ENCODE data around the gene RAP1GAP. TPM values are rescaled to one million over a fixed set of nuclear protein-coding genes. Genes with fewer than 3 reads are reported as not detected.

The RAP1GAP gene
- total RNA-seq, 6 experiments from 2014 or later, result 0.07 to 0.19 TPM; not detected in 4

DNA sequence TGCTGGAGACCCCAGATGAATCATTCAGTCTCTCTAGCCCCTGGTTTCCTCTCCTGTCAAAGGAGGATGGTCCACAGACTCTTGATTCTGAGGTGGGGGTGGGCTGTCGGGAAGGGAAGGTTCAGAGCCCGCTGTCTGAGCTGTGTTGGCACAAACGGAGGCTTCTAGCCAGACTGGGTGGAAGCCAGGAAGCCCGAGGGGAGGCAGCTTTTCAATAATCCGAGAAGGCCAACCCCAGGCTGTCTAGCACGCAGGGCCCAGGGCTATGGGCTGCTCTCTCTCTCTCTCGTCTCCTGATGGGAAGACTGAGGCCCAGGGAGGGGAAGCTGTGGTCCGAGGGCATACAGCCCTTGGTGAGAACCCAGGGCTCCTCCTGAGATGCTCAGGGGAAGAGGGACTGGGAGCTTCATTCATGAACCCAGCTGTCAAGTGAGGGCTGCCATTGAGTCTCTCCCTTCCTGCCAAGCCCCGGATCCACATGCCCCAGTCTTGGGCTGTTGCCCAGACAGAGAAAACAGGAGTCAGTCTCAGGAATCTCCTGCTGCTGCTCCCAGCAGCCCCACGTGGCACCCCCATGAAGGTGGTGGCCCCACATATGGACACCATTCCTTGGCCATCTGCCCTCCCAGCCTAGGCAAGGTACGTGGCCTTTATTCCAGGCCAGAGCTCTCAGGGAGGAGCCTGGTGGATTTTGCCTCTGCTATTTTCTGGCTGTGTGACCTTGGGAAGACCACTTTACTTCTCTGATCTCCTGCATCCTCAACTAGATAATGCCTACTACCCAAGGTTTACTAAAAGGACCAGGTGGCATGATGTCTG is 44.4 kb downstream of the RAP1GAP start:
- no peak for DNase-seq
- Mint-ChIP-seq H3K4me3 (no peak overlapping the region), H3K9me3 (no peaks in the 10 kb centered on the region), H3K27ac (no peak overlapping the region), H3K27me3 (ENCODE audit: insufficient read depth) (peaks cover 13% of the 10 kb centered on the region), H3K4me1 (ENCODE audit: low read depth) (no peaks in the 10 kb centered on the region), H3K36me3 (ENCODE audit: low read depth) (no peaks in the 10 kb centered on the region)
- TF ChIP-seq, protein P1, sequence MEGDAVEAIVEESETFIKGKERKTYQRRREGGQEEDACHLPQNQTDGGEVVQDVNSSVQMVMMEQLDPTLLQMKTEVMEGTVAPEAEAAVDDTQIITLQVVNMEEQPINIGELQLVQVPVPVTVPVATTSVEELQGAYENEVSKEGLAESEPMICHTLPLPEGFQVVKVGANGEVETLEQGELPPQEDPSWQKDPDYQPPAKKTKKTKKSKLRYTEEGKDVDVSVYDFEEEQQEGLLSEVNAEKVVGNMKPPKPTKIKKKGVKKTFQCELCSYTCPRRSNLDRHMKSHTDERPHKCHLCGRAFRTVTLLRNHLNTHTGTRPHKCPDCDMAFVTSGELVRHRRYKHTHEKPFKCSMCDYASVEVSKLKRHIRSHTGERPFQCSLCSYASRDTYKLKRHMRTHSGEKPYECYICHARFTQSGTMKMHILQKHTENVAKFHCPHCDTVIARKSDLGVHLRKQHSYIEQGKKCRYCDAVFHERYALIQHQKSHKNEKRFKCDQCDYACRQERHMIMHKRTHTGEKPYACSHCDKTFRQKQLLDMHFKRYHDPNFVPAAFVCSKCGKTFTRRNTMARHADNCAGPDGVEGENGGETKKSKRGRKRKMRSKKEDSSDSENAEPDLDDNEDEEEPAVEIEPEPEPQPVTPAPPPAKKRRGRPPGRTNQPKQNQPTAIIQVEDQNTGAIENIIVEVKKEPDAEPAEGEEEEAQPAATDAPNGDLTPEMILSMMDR (IDR thresholded peaks at IDR 0.05), result no peak

DNA sequence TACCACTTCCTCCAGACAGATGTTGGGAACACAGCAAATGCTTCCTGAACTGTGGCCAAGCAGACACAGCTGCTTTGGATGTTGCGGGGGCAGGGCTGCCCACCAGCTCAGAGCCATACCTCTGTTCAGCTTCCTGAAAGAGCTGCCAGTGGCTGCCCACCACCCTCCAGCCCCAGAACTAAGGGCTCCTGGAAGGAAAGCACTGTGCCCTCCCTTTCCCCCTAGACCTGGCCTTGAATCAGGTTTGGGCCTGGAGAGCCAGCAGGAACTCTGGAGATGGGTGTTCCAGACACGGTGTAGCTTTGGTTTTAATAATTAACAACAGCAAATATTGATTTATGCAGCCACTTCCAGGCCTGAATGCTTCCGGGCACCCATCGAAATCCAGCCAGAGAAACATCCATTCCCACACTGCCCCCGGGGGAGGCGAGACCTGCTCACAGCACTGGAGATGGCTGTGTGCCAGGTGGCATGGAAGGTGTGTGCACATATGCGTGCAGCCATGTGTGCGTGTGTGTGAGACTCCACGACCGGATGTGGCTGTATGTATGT is 45.7 kb downstream of the RAP1GAP start:
- Mint-ChIP-seq H3K9me3 (no peaks in the 10 kb centered on the region), H3K36me3 (ENCODE audit: low read depth) (no peaks in the 10 kb centered on the region), H3K27ac (no peak overlapping the region), H3K4me1 (ENCODE audit: low read depth) (no peaks in the 10 kb centered on the region), H3K27me3 (ENCODE audit: insufficient read depth) (peaks cover 10% of the 10 kb centered on the region), H3K4me3 (no peak overlapping the region)
- TF ChIP-seq, protein P1 (IDR thresholded peaks at IDR 0.05), result no peak
- DNase-seq, result no peak

DNA sequence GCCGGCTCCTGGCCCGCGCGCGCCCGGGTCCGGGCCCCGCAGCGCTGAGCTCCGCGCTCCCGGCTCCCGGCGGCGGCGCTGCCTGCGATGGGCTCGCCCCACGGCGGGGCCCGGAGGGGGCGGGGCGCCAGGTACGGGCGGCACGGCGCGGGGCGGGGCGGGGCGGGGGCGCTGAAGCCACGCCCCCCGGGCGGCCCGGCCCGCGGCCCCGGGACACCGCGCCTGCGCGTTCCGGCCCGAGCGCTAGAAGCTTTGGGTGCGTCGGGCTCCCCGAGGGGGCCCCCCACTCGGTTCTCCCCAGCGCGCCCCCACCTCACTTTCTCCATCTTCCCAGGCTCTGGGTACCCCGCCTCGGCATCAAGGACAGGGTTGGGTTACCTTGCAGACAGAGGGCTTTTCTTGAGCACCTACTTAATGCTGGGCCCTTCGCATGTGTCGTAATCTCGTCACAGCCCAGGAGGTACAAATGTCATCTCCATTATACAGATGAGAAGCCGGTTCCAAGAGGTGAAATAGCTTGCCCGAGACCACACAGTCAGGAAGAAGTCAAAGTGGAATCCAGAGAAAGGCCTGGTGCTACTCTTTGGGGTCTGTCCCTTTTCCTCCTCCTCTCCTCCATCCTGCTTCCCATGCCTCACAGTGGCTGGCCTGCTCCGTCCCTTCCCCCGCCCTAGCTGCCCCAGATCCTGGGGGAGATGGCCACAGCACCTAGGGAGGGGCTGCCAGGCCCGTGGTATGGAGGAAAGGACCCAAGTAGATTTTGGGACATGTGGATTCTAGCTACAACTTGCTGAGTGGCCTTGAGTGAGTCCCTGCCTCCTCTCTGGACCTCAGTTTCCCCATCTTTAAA is 46.5 kb downstream of the RAP1GAP start:
- H3K27me3 Mint-ChIP-seq (ENCODE audit: insufficient read depth), result peaks cover 18% of the 10 kb centered on the region
- no peak overlapping the region for H3K27ac Mint-ChIP-seq
- H3K4me1 Mint-ChIP-seq (ENCODE audit: low read depth), result no peaks in the 10 kb centered on the region
- TF ChIP-seq, protein P1 (IDR thresholded peaks at IDR 0.05), result no peak
- no peaks in the 10 kb centered on the region for H3K36me3 Mint-ChIP-seq (ENCODE audit: low read depth)
- no peaks in the 10 kb centered on the region for H3K9me3 Mint-ChIP-seq
- H3K4me3 Mint-ChIP-seq, result peak overlapping the region; percentile 64
- DNase-seq, result no peak

DNA sequence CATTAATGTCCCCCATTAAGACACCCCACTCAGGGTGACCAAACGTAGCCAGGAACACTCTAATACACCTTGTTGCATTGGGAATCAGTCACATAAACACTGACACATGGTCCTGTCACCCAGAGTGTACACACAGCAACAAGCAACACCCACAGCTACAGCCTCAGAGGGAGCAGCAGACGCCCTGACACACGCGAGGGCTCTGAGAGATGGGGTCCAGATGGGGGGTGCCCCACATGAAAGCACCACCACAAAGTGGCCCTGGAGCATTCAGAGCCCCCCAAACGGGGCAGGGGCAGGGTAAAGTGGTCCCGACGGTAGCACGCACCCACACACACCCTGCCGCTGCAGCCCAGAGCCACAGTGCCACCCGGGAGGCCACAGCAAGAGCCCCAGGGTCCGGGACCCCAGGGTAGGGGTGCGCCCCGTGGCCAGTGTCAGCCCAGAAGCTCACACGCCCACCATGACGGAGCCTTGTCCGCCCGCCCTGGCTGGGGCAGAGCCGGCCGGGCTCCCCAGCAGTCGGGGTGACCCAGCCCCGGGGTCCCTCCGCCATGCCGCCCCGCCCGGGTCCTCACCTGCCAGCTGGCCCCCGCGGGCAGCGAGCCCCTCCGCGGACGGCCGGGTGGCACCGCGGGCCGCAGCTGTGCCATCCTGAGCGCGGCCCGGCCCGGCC is 47.3 kb downstream of the RAP1GAP start:
- H3K27me3 Mint-ChIP-seq (ENCODE audit: insufficient read depth), result peaks cover 19% of the 10 kb centered on the region
- DNase-seq, result no peak
- peak overlapping the region; percentile 62 for H3K4me3 Mint-ChIP-seq
- H3K27ac Mint-ChIP-seq, result no peak overlapping the region
- H3K36me3 Mint-ChIP-seq (ENCODE audit: low read depth), result no peaks in the 10 kb centered on the region
- TF ChIP-seq, protein P1 (IDR thresholded peaks at IDR 0.05), result no peak
- no peaks in the 10 kb centered on the region for H3K9me3 Mint-ChIP-seq
- H3K4me1 Mint-ChIP-seq (ENCODE audit: low read depth), result no peaks in the 10 kb centered on the region

DNA sequence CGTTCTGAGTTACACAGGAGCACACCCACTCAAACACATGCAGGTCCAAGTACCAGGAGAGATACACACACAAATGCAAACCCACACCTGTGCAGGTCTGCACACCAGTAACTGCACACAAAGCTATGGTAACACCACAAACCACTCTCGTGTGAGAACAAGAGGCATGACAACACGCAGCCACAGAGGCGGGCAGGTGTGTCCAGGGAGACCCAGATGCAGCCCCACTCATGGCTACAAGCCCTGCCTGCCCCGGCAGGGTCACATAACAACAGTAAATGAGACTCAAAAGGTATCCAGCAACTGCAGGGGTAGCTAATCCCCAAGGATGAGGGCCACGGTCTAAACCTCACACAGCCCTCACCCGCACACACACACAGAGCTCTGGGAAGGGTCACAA is 48.1 kb downstream of the RAP1GAP start:
- Mint-ChIP-seq H3K4me3 (no peak overlapping the region), H3K27me3 (ENCODE audit: insufficient read depth) (peaks cover 24% of the 10 kb centered on the region), H3K9me3 (no peaks in the 10 kb centered on the region), H3K36me3 (ENCODE audit: low read depth) (no peaks in the 10 kb centered on the region), H3K4me1 (ENCODE audit: low read depth) (no peaks in the 10 kb centered on the region), H3K27ac (no peak overlapping the region)
- no peak for DNase-seq
- TF ChIP-seq, protein P1 (IDR thresholded peaks at IDR 0.05), result no peak
